Breast epithelium (tissue), 3 donors: ENCODE measurements around the gene ITPKB.

Experiments used
- CTCF ChIP-seq, 3 donors: fragments of 450-650 bp; IDR thresholded peaks; one replicate each; pipeline ENCODE4 v1.5.1; 2016 to 2017; ENCODE audit warnings: antibody characterized with exemption in 3 of 3, mild to moderate bottlenecking in 3 of 3, moderate library complexity in 3 of 3
- POLR2A ChIP-seq: fragments of 450-650 bp; IDR thresholded peaks from one replicate; pipeline ENCODE4 v1.6.1; 2016; ENCODE audit warnings: antibody characterized with exemption, mild to moderate bottlenecking, moderate library complexity

DNA sequence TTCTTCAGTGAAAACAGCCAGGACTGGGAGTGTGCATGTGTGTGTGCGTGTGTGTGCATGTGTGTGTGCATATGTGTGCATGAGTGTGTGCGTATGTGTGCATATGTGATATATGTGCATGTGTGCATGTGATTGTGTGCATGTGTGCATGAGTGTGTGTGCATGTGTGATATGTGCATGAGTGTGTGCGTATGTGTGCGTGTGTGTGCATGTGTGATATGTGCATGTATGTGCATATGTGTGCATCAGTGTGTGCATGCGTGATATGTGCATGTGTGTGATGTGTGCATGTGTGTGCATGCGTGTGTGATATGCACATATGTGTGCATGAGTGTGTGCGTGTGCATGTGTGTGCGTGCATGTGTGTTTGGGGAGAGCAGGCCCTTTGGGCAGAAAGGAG lies 89.8 kb downstream of the ITPKB start:
- no peak for TF ChIP-seq CTCF (IDR thresholded peaks at IDR 0.05)
- TF ChIP-seq POLR2A, result no peak
